ENCODE data around the gene TEX48. TPM values are rescaled to one million over a fixed set of nuclear protein-coding genes. Genes with fewer than 3 reads are reported as not detected.

The TEX48 gene
- total RNA-seq, 4 donors from 2014 or later = not detected

DNA sequence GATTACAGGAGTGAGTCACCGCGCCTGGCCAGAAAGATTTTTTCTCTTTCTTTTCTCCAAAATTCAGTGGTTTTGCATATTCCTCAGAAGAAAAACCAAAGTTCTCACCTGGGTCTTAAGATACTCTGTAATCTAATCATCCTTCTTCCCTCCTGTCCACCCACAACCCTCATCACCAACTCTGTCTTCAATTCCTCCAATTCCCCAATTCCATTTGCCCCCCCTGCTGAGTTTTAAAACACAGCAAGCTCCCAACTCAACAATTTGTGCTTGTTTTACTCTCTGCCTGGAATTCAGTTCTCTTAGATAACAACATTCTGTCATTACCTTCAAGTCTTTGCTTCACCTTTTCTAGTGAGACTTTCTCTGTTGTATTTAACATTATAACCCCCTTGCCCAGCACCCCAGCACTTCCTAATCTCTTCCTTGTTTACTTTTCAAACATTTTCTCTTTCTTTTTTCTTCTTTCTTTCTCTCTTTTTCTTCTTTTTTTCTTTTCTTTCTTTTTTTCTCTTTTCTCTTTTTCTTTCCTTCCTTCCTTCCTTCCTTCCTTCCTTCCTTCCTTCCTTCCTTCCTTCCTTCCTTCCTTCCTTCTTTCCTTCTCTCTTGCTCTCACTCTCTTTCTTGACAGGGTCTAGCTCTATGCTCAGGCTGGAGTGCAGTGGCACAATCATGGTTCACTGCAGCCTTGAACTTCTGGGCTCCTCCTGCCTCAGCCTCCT, 7.8 kb downstream of the TEX48 start:
- DNase-seq (ENCODE audit: low spot score) (no peak), ATAC-seq (ENCODE audit: low FRiP score) (no peak)
- TF ChIP-seq, protein P1, sequence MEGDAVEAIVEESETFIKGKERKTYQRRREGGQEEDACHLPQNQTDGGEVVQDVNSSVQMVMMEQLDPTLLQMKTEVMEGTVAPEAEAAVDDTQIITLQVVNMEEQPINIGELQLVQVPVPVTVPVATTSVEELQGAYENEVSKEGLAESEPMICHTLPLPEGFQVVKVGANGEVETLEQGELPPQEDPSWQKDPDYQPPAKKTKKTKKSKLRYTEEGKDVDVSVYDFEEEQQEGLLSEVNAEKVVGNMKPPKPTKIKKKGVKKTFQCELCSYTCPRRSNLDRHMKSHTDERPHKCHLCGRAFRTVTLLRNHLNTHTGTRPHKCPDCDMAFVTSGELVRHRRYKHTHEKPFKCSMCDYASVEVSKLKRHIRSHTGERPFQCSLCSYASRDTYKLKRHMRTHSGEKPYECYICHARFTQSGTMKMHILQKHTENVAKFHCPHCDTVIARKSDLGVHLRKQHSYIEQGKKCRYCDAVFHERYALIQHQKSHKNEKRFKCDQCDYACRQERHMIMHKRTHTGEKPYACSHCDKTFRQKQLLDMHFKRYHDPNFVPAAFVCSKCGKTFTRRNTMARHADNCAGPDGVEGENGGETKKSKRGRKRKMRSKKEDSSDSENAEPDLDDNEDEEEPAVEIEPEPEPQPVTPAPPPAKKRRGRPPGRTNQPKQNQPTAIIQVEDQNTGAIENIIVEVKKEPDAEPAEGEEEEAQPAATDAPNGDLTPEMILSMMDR (IDR thresholded peaks at IDR 0.05) = no peak

DNA sequence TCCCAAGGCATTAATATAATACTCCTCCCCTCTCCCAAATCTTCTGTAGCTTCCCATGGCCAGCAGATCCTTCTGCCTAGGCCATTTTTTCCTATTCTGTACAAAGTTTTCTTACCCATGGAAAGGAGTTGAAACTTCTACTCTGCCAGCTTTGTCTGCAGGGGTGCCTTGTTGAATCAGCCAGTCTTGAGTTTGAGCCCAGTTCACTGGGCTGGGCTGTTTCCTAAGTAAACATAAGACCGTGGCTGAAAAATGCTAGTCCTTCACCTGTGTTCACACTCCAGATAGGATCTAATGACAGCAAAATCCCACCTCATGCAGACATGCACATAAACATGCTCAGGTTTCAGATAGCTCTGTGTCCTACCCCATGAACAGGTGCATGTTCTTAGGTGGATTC, 10.4 kb downstream of the TEX48 start:
- DNase-seq (ENCODE audit: low spot score) (no peak), ATAC-seq (ENCODE audit: low FRiP score) (no peak)
- TF ChIP-seq, protein P1 (IDR thresholded peaks at IDR 0.05) = no peak

DNA sequence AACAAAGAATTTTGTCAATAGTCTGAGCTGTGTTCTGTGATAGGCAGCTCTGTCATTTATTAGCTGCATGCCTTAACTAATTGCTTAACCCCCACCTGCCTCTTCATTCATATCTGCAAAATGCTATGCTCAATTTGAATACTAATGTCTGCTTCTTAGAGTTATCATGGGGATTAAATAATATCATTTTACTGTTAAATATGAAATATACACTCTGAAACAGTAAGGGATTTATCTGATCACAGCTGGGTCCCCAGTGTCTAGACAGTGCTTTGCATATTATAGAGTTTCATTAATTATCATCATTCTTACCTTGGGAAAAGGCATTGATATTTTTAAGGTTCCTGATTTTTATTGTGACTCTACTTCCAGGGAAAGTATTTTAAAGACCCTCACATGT, 12.0 kb downstream of the TEX48 start:
- ATAC-seq (ENCODE audit: low FRiP score) (no peak), DNase-seq (ENCODE audit: low spot score) (no peak)
- TF ChIP-seq, protein P1 (IDR thresholded peaks at IDR 0.05) = no peak

DNA sequence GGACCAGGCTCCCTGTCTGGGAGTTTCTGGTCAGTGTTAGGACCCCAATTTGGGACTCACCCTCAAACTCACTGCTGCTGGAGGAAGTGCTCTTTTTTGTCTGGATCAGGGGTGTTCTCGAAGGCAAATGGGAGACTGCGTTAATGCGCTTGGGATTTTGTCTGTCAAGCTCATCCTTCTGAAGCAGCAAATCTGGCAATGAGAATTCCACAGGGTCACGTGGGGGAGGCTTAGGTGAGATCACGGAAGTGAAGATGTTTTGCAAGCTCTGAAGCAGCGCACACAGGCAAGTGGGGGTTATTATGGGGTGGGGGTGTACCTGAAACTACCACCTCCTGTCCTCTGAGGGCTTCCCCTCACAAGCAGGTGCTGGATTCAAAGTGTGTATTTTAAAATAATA, 13.8 kb downstream of the TEX48 start:
- TF ChIP-seq, protein P1 (IDR thresholded peaks at IDR 0.05) = no peak
- no peak for DNase-seq (ENCODE audit: low spot score)
- ATAC-seq (ENCODE audit: low FRiP score) = no peak

DNA sequence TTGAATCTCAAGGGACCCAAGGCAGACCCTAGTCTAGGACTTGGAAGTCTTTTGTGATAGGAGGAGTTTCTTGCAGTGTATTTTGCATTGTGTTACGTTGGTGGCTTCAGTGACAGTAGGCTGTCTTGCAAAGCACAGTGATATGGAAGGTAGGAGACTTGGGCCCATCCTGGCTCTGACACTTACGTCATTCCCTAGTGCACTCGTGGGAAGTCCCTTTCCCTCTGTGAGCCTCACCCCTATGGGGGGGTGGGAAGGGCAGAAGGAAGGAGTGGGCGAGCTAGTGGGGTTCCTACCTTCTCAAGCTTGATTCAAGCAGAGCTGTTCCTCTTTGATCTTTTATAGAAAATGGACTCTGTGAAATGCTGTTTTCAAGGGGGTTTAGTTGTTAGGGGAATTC, 15.1 kb downstream of the TEX48 start:
- no peak for DNase-seq (ENCODE audit: low spot score)
- TF ChIP-seq, protein P1 (IDR thresholded peaks at IDR 0.05) = no peak
- ATAC-seq (ENCODE audit: low FRiP score) = no peak

DNA sequence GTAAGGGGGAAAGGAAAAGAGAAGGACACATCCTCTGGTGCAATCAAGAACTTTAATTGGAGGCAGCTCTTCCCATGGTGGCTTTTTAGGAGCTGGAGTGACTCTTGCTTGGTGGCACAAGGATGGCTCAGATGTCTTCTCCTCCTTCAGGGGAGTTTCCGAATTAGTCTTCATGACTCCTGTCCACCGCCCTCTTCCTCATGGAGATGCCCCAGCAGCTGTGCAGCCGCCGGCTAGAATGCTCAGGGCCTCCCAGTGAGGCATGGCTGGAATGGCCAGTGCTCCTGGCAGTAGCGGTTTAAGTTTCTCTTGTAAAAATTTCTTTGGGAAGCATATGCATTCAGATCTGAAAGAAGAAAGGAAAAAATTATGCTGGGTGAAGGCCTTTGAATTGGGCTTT, 15.6 kb downstream of the TEX48 start:
- TF ChIP-seq, protein P1 (IDR thresholded peaks at IDR 0.05) = no peak
- DNase-seq (ENCODE audit: low spot score) (no peak), ATAC-seq (ENCODE audit: low FRiP score) (no peak)

DNA sequence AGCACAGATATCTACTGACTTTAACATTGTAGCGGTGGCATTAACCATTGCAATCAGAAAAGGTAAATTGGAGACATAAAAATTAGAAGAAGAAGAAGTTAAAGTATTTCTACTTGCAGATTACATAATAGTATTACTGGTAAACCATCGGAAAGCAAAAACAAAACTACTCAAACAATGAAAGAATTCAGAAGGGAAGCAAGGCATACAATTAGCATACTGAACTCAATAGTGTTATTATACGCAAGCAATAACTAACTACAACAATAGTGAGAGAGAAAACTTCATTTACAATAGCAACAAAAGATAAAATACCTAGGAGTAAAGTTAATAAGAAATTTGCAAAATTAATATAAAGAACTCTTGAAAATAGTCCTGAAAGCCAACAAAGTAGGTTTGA, 17.8 kb downstream of the TEX48 start:
- no peak for DNase-seq (ENCODE audit: low spot score)
- TF ChIP-seq, protein P1 (IDR thresholded peaks at IDR 0.05) = no peak
- no peak for ATAC-seq (ENCODE audit: low FRiP score)

Measured in omental fat pad (tissue), 4 donors.